Parathyroid adenoma (tissue), 2 donors: ENCODE measurements around the gene INPP5K.

ENCODE experiments used
- H2AFZ ChIP-seq: fragments of 300-600 bp; sonication (generic); one replicate; pipeline ENCODE4 v1.7.0; 2017; ENCODE audit warnings: antibody characterized with exemption, mild to moderate bottlenecking
- H3K27ac ChIP-seq: fragments of 300-600 bp; sonication (generic); one replicate; pipeline ENCODE4 v1.7.0; 2017
- H3K27me3 ChIP-seq: fragments of 300-600 bp; sonication (generic); one replicate; pipeline ENCODE4 v1.7.0; 2017; ENCODE audit warnings: low read length; ENCODE audit not compliant: control insufficient read depth, insufficient read depth
- H3K36me3 ChIP-seq: fragments of 300-600 bp; sonication (generic); one replicate; pipeline ENCODE4 v1.7.0; 2017; ENCODE audit warnings: low read length; ENCODE audit not compliant: control insufficient read depth, insufficient read depth
- H3K4me1 ChIP-seq: fragments of 300-600 bp; sonication (generic); one replicate; pipeline ENCODE4 v1.7.0; 2017; ENCODE audit warnings: control low read depth
- H3K4me2 ChIP-seq: fragments of 300-600 bp; sonication (generic); one replicate; pipeline ENCODE4 v1.7.0; 2017; ENCODE audit warnings: low read length
- H3K4me3 ChIP-seq: fragments of 300-600 bp; sonication (generic); one replicate; pipeline ENCODE4 v1.7.0; 2017; ENCODE audit warnings: low read depth, low read length
- H3K79me2 ChIP-seq: fragments of 300-600 bp; sonication (generic); one replicate; pipeline ENCODE4 v1.7.0; 2017; ENCODE audit warnings: control low read depth
- H3K9ac ChIP-seq: fragments of 300-600 bp; sonication (generic); one replicate; pipeline ENCODE4 v1.7.0; 2017; ENCODE audit warnings: mild to moderate bottlenecking
- H3K9me3 ChIP-seq: fragments of 300-600 bp; sonication (generic); one replicate; pipeline ENCODE4 v1.7.0; 2017; ENCODE audit warnings: low read length; ENCODE audit not compliant: control insufficient read depth
- CTCF ChIP-seq: fragments of 300-600 bp; sonication (generic); IDR thresholded peaks from one replicate; pipeline ENCODE4 v1.7.0; 2017; ENCODE audit warnings: antibody characterized with exemption, mild to moderate bottlenecking
- donor health status: primary hyperparathyroidism.

INPP5K gene

GRCh38 chr17:1461198-1461944 is 55.0 kb downstream of the INPP5K start:
- no peak overlapping the region for H2AFZ ChIP-seq
- no peak overlapping the region for H3K9ac ChIP-seq
- H3K27me3 ChIP-seq, result no peaks in the 10 kb centered on the region
- no peak overlapping the region for H3K4me2 ChIP-seq
- no peaks in the 10 kb centered on the region for H3K79me2 ChIP-seq
- H3K4me1 ChIP-seq, result peaks cover 3% of the 10 kb centered on the region
- no peak overlapping the region for H3K27ac ChIP-seq
- H3K4me3 ChIP-seq, result no peak overlapping the region
- no peak for TF ChIP-seq CTCF
- no peaks in the 10 kb centered on the region for H3K9me3 ChIP-seq
- no peaks in the 10 kb centered on the region for H3K36me3 ChIP-seq

GRCh38 chr17:1460233-1460632 is 56.2 kb downstream of the INPP5K start:
- no peaks in the 10 kb centered on the region for H3K9me3 ChIP-seq
- H3K79me2 ChIP-seq, result no peaks in the 10 kb centered on the region
- no peak overlapping the region for H3K9ac ChIP-seq
- no peak overlapping the region for H3K27ac ChIP-seq
- H3K27me3 ChIP-seq, result no peaks in the 10 kb centered on the region
- no peak overlapping the region for H3K4me2 ChIP-seq
- H2AFZ ChIP-seq, result no peak overlapping the region
- no peak for TF ChIP-seq CTCF
- no peaks in the 10 kb centered on the region for H3K36me3 ChIP-seq
- no peak overlapping the region for H3K4me3 ChIP-seq
- peaks cover 3% of the 10 kb centered on the region for H3K4me1 ChIP-seq

- Histone ChIP-seq H3K4me2 (peak within 1 kb of the TSS; percentile 86), H3K4me1 (peaks cover 8% of the 10 kb centered on the region), H3K27ac (peak within 1 kb of the TSS; percentile 82), H3K79me2 (peaks cover 21% of the 10 kb centered on the region), H3K36me3 (no peaks in the 10 kb centered on the region), H3K4me3 (peak within 1 kb of the TSS; percentile 86), H3K9ac (peak within 1 kb of the TSS; percentile 33), H2AFZ (peak within 1 kb of the TSS; percentile 98), H3K27me3 (no peaks in the 10 kb centered on the region), H3K9me3 (no peaks in the 10 kb centered on the region)
- no peak for TF ChIP-seq CTCF
These were observed 60.4 kb downstream of the INPP5K start, which contains the start of gene CRK for GRCh38 chr17:1455797-1456599. Gene CRK, minus strand, starts transcription at chr17:1456232. Its CDS starts 115 bp downstream, at chr17:1456117.

GRCh38 chr17:1455291-1455796 is 61.1 kb downstream of the INPP5K start:
- Histone ChIP-seq H2AFZ (peak overlapping the region; percentile 90), H3K4me3 (peak overlapping the region; percentile 86), H3K4me1 (peaks cover 8% of the 10 kb centered on the region), H3K9me3 (no peaks in the 10 kb centered on the region), H3K9ac (peak overlapping the region; percentile 33), H3K27me3 (no peaks in the 10 kb centered on the region), H3K4me2 (peak overlapping the region; percentile 72), H3K36me3 (no peaks in the 10 kb centered on the region), H3K79me2 (peaks cover 26% of the 10 kb centered on the region), H3K27ac (peak overlapping the region; percentile 82)
- TF ChIP-seq CTCF, result peak; percentile 62
